HG03103 (cell line): ENCODE results near the gene SSC4D.
A peak's percentile ranks its signal among the peaks of the same experiment; 100 is the strongest.
"Not testable (repeated sequence)": the region's sequence is repeated elsewhere in the genome, so short reads cannot be mapped to it uniquely, and the experiment has no call there.

Experiments used
- ATAC-seq: cut with Tn5 transposase; IDR thresholded peaks from one replicate; pipeline ENCODE4 v1.9.1; 2021; ENCODE audit warnings: low read depth; ENCODE audit not compliant: unreplicated experiment

The SSC4D gene

DNA sequence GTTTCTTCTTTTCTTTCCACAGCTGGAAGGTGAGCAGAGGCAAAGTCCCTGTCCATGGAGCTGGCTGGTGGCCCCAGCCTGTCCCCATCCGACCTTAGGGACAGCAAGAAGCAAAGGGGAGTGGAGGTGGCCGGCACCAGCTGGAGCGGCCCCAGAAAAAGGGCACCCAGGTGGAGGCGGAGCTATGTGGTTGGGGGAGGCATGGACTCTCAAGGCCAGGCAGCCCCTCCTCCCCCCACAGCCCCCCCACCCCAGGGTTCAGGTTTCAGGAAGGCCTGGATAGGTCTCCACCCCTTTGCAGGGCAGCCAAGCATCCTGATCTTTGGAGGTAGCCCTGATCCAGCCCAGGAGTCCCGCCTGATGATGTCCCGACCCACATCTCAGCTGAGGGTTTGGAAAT is at the start of gene SSC4D:
TSS of gene SSC4D (minus strand) at position 161 of the 400 bp plus-strand sequence. CDS start 5,258 bp downstream, outside the sequence.
- no peak for ATAC-seq

DNA sequence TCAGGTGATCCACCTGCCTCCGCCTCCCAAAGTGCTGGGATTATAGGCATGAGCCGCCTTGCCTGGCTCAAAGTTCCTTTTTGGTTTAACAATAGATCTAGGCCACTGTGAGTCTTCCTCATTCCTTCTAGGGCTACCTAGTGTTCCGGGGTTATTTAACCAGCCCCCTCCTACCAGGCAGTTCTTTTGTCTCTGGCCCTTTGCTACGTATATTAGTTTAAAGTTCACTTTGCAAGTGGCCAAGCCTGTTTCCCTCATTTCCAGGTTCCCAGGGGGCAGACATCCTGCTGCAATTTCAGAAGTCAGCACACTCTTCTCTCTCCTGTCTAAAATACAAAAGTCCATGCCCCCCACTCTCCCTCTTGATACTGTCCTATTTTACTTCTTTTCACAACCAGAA is 49.0 kb upstream of the SSC4D start:
- ATAC-seq = not testable (repeated sequence)

GRCh38 chr7:76457017-76457416 is 47.5 kb upstream of the SSC4D start:
- ATAC-seq = not testable (repeated sequence)

GRCh38 chr7:76445577-76446008 is 36.1 kb upstream of the SSC4D start:
- ATAC-seq = peak; percentile 80

DNA sequence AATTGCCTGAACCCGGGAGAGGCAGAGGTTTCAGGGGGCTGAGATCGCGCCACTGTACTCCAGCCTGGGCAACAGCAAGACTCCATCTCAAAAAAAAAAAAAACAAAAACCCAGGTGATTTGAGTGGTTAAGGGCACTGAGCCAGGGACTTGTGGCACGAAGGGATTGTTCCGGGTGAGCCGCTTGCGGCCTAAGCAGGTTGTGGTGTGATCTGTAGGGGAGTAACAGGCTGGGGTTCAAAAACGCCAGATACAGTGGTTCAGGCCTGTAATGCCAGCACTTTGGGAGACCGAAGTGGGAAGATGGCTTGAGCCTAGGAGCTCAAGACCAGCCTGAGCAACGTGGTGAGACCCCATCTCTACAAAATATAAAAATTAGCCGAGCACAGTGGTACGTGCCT is 34.3 kb upstream of the SSC4D start:
- not testable (repeated sequence) for ATAC-seq

- not testable (repeated sequence) for ATAC-seq
Observed at GRCh38 chr7:76442664-76443446, 33.4 kb upstream of the SSC4D start.

- ATAC-seq = not testable (repeated sequence)
Observed at GRCh38 chr7:76441792-76442191, 32.3 kb upstream of the SSC4D start.

- ATAC-seq = not testable (repeated sequence)
Observed at GRCh38 chr7:76440404-76440803, 30.9 kb upstream of the SSC4D start.

- ATAC-seq = not testable (repeated sequence)
Observed at GRCh38 chr7:76439120-76439888, 29.8 kb upstream of the SSC4D start.

DNA sequence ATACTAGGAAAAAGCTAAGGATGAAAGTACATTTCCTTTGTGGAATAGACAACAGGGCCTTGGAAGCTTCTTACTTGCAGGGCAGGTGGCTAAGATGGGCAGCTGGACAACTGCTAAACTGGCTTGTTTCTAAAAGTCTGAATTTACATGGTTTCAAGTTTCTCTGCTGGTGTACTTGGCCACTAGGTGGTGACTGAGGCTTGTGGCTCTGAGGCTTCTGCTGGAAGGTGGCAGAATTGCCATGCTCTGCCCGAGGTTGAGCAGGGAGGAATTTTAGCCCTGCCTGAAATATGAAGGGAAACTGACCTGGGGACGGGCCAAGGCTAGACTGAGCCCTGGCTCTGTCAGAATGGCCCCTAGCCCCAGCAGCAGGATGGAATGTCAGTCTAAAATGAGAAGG is 28.4 kb upstream of the SSC4D start:
- ATAC-seq = peak; percentile 72

DNA sequence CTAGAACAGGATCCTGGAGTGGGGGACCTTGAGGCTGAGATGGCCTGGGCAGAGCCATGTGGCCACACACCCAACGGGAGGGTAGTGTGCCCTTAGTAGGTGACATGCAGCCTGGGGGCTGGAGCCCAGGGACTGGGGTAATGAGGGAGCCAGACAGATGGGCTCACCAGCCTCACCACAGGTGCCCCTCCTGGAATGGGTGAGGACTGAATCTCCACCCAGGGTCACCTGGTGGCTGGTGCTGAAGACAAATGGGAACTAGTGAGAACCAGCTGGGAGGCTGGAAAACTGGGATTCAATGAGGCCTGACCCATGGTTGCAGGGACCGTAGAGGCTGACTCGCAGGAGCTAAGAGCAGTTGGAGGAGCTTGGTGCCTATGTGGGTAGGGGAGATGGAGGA is 21.3 kb upstream of the SSC4D start:
- ATAC-seq = no peak

DNA sequence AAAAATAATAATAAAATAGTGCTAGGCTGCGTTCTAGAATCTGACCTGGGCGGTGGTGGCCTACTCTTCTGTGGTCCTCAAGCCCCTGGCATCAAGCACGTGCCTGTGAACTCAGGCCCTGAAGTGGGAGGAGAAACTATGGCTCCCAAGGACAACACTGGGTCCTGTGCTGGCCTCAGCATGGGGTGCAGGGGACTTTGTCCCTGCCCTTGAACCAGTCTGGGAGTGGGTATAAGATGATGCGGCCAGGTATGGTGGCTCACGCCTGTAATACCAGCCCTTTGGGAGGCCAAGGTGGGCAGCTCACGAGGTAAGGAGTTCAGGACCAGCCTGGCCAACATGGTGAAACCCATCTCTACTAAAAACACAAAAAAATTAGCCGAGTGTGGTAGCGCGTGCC is 20.7 kb upstream of the SSC4D start:
- no peak for ATAC-seq

GRCh38 chr7:76428868-76429805 is 19.6 kb upstream of the SSC4D start:
- no peak for ATAC-seq

- no peak for ATAC-seq
Observed at GRCh38 chr7:76428149-76428823, 18.8 kb upstream of the SSC4D start.

GRCh38 chr7:76427635-76428034 is 18.1 kb upstream of the SSC4D start:
- no peak for ATAC-seq

DNA sequence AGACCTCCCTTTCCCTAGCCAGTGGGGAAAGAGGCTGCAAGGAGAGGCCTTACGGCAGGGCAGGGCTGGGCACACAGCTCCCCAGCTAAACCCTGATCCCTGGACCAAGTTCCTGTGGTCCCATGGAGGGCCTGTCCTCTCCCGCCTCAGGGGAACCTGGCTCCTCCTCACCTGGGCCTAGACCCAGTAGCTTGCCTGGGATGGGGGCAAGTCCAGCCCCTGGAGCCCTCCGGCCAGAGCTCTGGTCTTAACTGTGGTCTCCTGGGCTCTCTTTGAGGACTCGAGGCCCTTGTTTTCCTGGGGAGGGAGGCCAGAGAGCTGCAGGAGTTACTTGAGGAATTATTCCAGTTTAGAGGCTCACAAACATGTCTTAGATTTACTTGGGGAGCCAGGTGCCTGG is 16.7 kb upstream of the SSC4D start:
- no peak for ATAC-seq

DNA sequence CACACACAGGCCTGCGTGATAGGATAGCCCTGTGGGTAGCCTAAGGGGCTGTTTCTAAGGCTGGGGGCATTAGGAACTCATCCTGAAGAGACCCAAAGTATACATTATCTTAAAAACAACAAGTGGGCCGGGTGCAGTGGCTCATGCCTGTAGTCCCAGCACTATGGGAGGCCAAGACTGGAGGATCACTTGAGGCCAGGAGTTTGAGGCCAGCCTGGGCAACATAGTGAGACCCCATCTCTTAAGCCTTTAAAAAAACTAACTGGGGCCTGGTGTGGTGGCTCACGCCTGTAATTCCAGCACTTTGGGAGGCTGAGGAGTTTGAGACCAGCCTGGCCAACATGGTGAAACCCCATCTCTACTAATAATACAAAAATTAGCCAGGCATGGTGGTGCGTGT is 16.1 kb upstream of the SSC4D start:
- not testable (repeated sequence) for ATAC-seq

DNA sequence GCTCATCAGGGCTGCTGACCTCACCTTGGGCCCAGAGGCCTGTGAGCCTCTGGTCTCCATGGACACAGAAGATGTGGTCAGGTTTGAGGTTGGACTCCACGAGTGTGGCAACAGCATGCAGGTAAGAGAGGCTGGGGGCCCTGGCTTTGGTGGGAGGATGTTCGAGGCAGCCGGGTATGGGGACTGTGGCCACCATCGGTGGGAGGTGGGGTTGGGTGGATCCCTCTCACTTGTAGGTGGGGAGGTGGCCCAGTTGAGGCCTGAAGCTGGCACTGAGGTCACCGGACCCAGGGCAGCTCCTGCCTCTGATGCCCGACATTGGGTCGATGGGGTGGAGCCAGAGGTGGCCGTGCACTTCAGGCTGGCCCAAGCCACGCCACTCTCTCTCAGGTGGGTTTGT is 15.7 kb upstream of the SSC4D start:
- no peak for ATAC-seq

DNA sequence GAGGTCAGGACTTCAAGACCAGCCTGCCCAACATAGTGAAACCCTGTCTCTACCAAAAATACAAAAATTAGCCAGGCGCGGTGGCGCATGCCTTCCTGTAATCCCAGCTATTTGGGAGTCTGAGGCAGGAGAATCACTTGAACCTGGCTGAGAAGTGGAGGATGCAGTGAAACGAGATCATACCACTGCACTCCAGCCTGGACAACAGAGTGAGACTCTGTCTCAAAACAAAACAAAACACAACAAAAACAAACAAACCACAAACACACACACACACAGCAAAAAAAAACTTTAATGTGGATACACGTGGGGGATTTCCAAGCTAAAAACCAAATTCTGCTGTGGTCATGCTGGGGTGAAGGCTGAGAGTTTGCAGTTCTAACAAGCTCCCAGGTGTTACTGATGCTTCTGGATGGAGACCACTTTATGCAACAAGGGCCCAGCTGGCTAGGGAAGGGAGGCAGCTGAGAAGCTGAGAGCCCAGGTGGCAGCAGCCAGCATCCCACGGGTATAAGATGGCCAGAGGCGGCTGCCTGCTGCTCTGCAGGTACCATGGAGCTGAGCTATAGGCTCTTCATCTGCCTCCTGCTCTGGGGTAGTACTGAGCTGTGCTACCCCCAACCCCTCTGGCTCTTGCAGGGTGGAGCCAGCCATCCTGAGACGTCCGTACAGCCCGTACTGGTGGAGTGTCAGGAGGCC is 15.1 kb upstream of the SSC4D start, which contains the start of gene ZP3:
TSS of gene ZP3 (plus strand) at position 538 of the 699 bp plus-strand sequence. CDS start at position 553, 15 bp downstream.
- no peak for ATAC-seq
